ENCODE data around the gene SLC25A23. TPM values are rescaled to one million over a fixed set of nuclear protein-coding genes. Genes with fewer than 3 reads are reported as not detected.

The SLC25A23 gene
- total and polyA plus RNA-seq, 2 donors (not counting 1 experiment from before 2014, with no cell fraction given): 9.3 to 25.3 TPM

DNA sequence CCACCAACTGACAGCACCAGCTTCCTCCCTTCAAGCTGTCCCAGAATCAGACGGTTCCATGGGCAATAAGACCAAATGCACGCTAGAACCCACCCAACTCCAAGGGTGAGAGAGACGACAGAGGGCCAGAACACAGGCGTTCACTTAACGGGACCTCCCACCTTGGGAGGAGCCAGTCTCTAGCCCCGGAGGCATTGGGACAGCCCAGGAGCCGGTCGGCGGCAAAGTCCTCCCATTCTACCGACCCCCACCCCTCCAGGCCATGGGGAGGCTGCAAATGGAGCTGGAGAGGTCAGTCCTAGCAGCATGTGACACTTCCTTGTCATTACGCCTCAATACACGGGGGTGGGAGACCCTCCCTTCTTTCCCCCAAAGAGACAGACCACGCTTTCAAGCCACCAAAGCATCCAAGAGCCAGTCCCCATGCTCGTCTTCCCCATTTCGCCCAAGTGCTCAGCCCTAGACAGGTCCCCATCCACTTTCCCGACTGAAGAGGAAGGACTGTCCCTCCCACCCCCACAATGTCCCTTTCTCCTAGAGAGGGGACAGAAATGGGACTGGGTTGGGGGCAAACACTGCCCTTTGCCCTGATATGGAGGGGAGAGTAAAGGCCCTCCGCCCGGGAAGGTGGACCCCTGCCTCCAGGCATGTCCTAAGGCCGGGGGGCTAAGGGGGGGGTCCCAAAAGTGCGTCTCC is 35.9 kb downstream of the SLC25A23 start:
- ChIA-PET POLR2A (interaction anchor here (2.9 kb wide), 1 partner anchor 51 kb away, joined by 12 read pairs; the partner anchor contains the start of gene ALKBH7), CTCF (no interaction called here)
- Histone ChIP-seq H3K36me3 (replicated peaks in 1 of 2; ENCODE audit: control extremely low read depth in 1 of 2, control insufficient read depth in 1 of 2, extremely low read depth in 1 of 2, insufficient read depth in 2 of 2, low read length in 1 of 2) (peaks cover 0 to 39% of the 10 kb centered on the region in 2 experiments), H3K4me1 (ENCODE audit: control insufficient read depth in 2 of 2, insufficient read depth in 2 of 2, low read length in 2 of 2) (peaks cover 26 to 31% of the 10 kb centered on the region in 2 donors), H3K79me2 (ENCODE audit: control insufficient read depth, insufficient read depth, low read length) (peaks cover 42% of the 10 kb centered on the region), H3K4me3 (ENCODE audit: control extremely low read depth in 1 of 5, extremely low read depth in 1 of 5, insufficient read depth in 1 of 5, low read depth in 2 of 5, low read length in 4 of 5) (peak overlapping the region; percentile 62 to 67 (median 66)), H3K27me3 (replicated peaks in 1 of 4; ENCODE audit: control extremely low read depth in 1 of 4, control insufficient read depth in 3 of 4, insufficient read depth in 4 of 4, low read length in 3 of 4) (no peaks in the 10 kb centered on the region), H4K20me1 (ENCODE audit: control insufficient read depth, insufficient read depth, low read length, poor library complexity, severe bottlenecking) (peaks cover 55% of the 10 kb centered on the region), H3K27ac (ENCODE audit: low read length in 2 of 2) (peak overlapping the region in 1 of 2 donors; percentile 75), H3K4me2 (replicated peaks; ENCODE audit: low read depth, low read length, poor library complexity, severe bottlenecking) (peak overlapping the region; percentile 98), H3K9me3 (ENCODE audit: control extremely low read depth in 1 of 3, control insufficient read depth in 2 of 3, insufficient read depth in 1 of 3, low read length in 2 of 3) (peaks cover 0 to 13% (median 0%) of the 10 kb centered on the region in 3 donors), H3K9ac (ENCODE audit: low read length) (peak overlapping the region; percentile 84), H2AFZ (ENCODE audit: insufficient read depth, low read depth, low read length, poor library complexity, severe bottlenecking) (no peak overlapping the region)
- TF ChIP-seq EZH2 (IDR thresholded peaks at IDR 0.05; ENCODE audit: borderline replicate concordance, insufficient read depth, low read depth, low read length, poor library complexity, severe bottlenecking): no peak
- TF ChIP-seq, protein P1, sequence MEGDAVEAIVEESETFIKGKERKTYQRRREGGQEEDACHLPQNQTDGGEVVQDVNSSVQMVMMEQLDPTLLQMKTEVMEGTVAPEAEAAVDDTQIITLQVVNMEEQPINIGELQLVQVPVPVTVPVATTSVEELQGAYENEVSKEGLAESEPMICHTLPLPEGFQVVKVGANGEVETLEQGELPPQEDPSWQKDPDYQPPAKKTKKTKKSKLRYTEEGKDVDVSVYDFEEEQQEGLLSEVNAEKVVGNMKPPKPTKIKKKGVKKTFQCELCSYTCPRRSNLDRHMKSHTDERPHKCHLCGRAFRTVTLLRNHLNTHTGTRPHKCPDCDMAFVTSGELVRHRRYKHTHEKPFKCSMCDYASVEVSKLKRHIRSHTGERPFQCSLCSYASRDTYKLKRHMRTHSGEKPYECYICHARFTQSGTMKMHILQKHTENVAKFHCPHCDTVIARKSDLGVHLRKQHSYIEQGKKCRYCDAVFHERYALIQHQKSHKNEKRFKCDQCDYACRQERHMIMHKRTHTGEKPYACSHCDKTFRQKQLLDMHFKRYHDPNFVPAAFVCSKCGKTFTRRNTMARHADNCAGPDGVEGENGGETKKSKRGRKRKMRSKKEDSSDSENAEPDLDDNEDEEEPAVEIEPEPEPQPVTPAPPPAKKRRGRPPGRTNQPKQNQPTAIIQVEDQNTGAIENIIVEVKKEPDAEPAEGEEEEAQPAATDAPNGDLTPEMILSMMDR (IDR thresholded peaks at IDR 0.05): no peak
- H3K4me3 Mint-ChIP-seq: peak overlapping the region; percentile 90
- 2% methylated on average over 17 of the region's 20 CpGs for WGBS (ENCODE audit: insufficient coverage)
- peak overlapping the region; percentile 76 for H3K27ac Mint-ChIP-seq
- ATAC-seq (ENCODE audit: low read depth) (no peak), DNase-seq (peak; percentile 55)
- peaks cover 35% of the 10 kb centered on the region for H3K4me1 Mint-ChIP-seq
- no peaks in the 10 kb centered on the region for H3K27me3 Mint-ChIP-seq
- intact Hi-C loops (cut with micrococcal nuclease): loop anchor here (2.0 kb wide), 2 partner anchors 79 to 313 kb away; partner anchors contain the start of genes RFX2 and TUBB4A
- no peaks in the 10 kb centered on the region for H3K9me3 Mint-ChIP-seq (ENCODE audit: insufficient read depth)

All from B cell (primary cell).